Measurements from ENCODE around the gene BTNL9. TPM values are rescaled to one million over a fixed set of nuclear protein-coding genes. Genes with fewer than 3 reads are reported as not detected.

The BTNL9 gene
- total RNA-seq: not detected

GRCh38 chr5:181039931-181040630 is at the start of gene BTNL9:
TSS of gene BTNL9 (plus strand) at chr5:181040266. CDS start at chr5:181045490, 5,224 bp downstream.

Small RNAs within 50 kb of the gene (small RNA-seq; reads per million reads assigned to genes)
- gene MIR8089 (0 reads per million in 2 donors), gene RNU6-1036P (0 reads per million in 2 donors)

Other genes starting within 250 kb of the BTNL9 start
- gene MGAT1, start 237.5 kb upstream of the BTNL9 start, total RNA-seq: 100 to 1,000 TPM; 119 to 147 TPM
- gene ZFP62, start 179.0 kb upstream of the BTNL9 start, total RNA-seq: 10 to 100 TPM in 1 of 2 donors, 1 to 10 TPM in 1; 10.0 to 12.0 TPM
- gene BTNL8, start 141.1 kb upstream of the BTNL9 start, total RNA-seq: not detected
- not detected for gene BTNL3, start 51.4 kb upstream of the BTNL9 start, total RNA-seq
- not detected for gene OR2V1, start 90.9 kb downstream of the BTNL9 start, total RNA-seq
- gene OR2V2, start 107.3 kb downstream of the BTNL9 start, total RNA-seq: not detected
- gene TRIM7, start 164.9 kb downstream of the BTNL9 start, total RNA-seq: 1 to 10 TPM; 4.5 to 7.3 TPM
- 1 to 10 TPM; 7.6 to 8.3 TPM for gene TRIM41, start 183.0 kb downstream of the BTNL9 start, total RNA-seq
- gene RACK1, start 203.6 kb downstream of the BTNL9 start, total RNA-seq: 1,000 to 10,000 TPM; 2,415 to 3,383 TPM
- 1 to 10 TPM; 4.0 to 4.8 TPM for gene TRIM52, start 220.9 kb downstream of the BTNL9 start, total RNA-seq